ENCODE measurements around the gene LCMT1. TPM values are rescaled to one million over a fixed set of nuclear protein-coding genes. Genes with fewer than 3 reads are reported as not detected.

LCMT1 gene
- polyA plus RNA-seq, 3 donors = 27.2 to 34.2 (median 33.1) TPM

GRCh38 chr16:25189305-25189704, 77.8 kb downstream of the LCMT1 start:
- TF ChIP-seq CTCF (IDR thresholded peaks at IDR 0.05) = no peak
- Histone ChIP-seq H3K79me2 (ENCODE audit: insufficient read depth, low read length) (no peaks in the 10 kb centered on the region), H3K36me3 (replicated peaks in 1 of 2; ENCODE audit: control insufficient read depth in 1 of 2, insufficient read depth in 2 of 2, low read length in 2 of 2) (no peaks in the 10 kb centered on the region), H3K27me3 (ENCODE audit: control insufficient read depth in 2 of 2, insufficient read depth in 2 of 2, low read length in 2 of 2) (no peaks in the 10 kb centered on the region), H3K4me1 (ENCODE audit: control insufficient read depth in 1 of 2, insufficient read depth in 2 of 2, low read length in 2 of 2) (no peaks in the 10 kb centered on the region), H3K9me3 (replicated peaks in 1 of 2; ENCODE audit: control insufficient read depth in 1 of 2, insufficient read depth in 1 of 2, low read length in 2 of 2) (no peaks in the 10 kb centered on the region), H2AFZ (ENCODE audit: insufficient read depth, low read depth, low read length, poor library complexity, severe bottlenecking) (no peak overlapping the region), H3K4me2 (replicated peaks; ENCODE audit: extremely low read depth, low read length, poor library complexity, severe bottlenecking) (no peak overlapping the region), H3K4me3 (replicated peaks in 1 of 3; ENCODE audit: low read depth in 2 of 3, low read length in 3 of 3) (no peak overlapping the region), H4K20me1 (ENCODE audit: insufficient read depth, low read length) (no peaks in the 10 kb centered on the region), H3K9ac (ENCODE audit: insufficient read depth, low read length, poor library complexity, severe bottlenecking) (no peak overlapping the region), H3K27ac (ENCODE audit: low read depth in 1 of 2, low read length in 2 of 2) (no peak overlapping the region)
- Mint-ChIP-seq H3K27ac (no peak overlapping the region), H3K9me3 (no peaks in the 10 kb centered on the region), H3K4me1 (no peaks in the 10 kb centered on the region), H3K27me3 (ENCODE audit: low read depth in 3 of 3) (peaks cover 0 to 2% (median 0%) of the 10 kb centered on the region in 3 donors), H3K4me3 (no peak overlapping the region), H3K36me3 (no peaks in the 10 kb centered on the region)
- 80% methylated on average over 2 of the region's 6 CpGs for WGBS (ENCODE audit: insufficient coverage)
- no peak for DNase-seq
- intact Hi-C loops (cut with micrococcal nuclease) = no loop called here

- H3K4me3 Mint-ChIP-seq = no peak overlapping the region
These were observed 80.6 kb downstream of the LCMT1 start for GRCh38 chr16:25192096-25192495.

More at GRCh38 chr16:25192096-25192495, 80.6 kb downstream of the LCMT1 start:
- Histone ChIP-seq H3K4me3 (replicated peaks in 1 of 3; ENCODE audit: low read depth in 2 of 3, low read length in 3 of 3) (no peak overlapping the region), H3K27me3 (ENCODE audit: control insufficient read depth in 2 of 2, insufficient read depth in 2 of 2, low read length in 2 of 2) (no peaks in the 10 kb centered on the region), H3K27ac (ENCODE audit: low read depth in 1 of 2, low read length in 2 of 2) (no peak overlapping the region), H3K79me2 (ENCODE audit: insufficient read depth, low read length) (no peaks in the 10 kb centered on the region), H3K9me3 (replicated peaks in 1 of 2; ENCODE audit: control insufficient read depth in 1 of 2, insufficient read depth in 1 of 2, low read length in 2 of 2) (no peaks in the 10 kb centered on the region), H3K9ac (ENCODE audit: insufficient read depth, low read length, poor library complexity, severe bottlenecking) (no peak overlapping the region), H3K36me3 (replicated peaks in 1 of 2; ENCODE audit: control insufficient read depth in 1 of 2, insufficient read depth in 2 of 2, low read length in 2 of 2) (no peaks in the 10 kb centered on the region), H4K20me1 (ENCODE audit: insufficient read depth, low read length) (no peaks in the 10 kb centered on the region), H2AFZ (ENCODE audit: insufficient read depth, low read depth, low read length, poor library complexity, severe bottlenecking) (no peak overlapping the region), H3K4me2 (replicated peaks; ENCODE audit: extremely low read depth, low read length, poor library complexity, severe bottlenecking) (no peak overlapping the region), H3K4me1 (ENCODE audit: control insufficient read depth in 1 of 2, insufficient read depth in 2 of 2, low read length in 2 of 2) (no peaks in the 10 kb centered on the region)
- Mint-ChIP-seq H3K27ac (no peak overlapping the region), H3K9me3 (no peaks in the 10 kb centered on the region), H3K36me3 (no peaks in the 10 kb centered on the region), H3K4me1 (no peaks in the 10 kb centered on the region), H3K27me3 (ENCODE audit: low read depth in 3 of 3) (peaks cover 0 to 2% (median 0%) of the 10 kb centered on the region in 3 donors)
- no peak for DNase-seq
- no peak for TF ChIP-seq CTCF (IDR thresholded peaks at IDR 0.05)
- intact Hi-C loops (cut with micrococcal nuclease) = no loop called here
- 89% methylated on average over 6 of the region's 6 CpGs for WGBS (ENCODE audit: insufficient coverage)

Measured in CD14-positive monocyte (primary cell).